ENCODE data around the gene CTIF.

Gene CTIF

DNA sequence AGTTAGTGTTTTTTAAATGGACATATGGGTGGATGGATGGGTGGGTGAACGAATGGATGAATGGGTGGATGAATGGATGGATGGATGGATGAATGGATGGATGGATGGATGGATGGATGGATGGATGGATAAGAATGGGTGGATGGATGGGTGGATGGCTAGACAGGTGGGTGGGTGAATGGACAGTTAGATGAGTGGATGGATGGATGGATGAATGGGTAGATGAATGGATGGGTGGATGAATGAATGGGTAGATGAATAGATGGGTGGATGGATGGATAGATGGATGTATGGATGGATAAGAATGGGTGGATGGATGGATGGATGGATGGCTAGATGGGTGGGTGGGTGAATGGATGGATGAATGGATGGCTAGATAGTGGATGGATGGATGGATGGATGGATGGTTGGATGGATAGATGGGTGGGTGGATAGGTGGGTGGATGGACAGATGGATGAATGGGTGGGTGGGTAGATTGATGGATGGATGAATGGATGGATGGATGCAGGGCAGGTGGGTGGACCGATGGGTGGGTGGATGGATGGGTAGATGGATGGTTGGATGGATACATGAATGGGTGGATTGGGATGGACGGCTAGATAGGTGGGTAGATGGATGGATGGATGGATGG lies 64.0 kb downstream of the CTIF start:
- no peak overlapping the region for H3K27ac ChIP-seq (ENCODE audit: low read depth, low read length)
- H3K27me3 ChIP-seq (ENCODE audit: control insufficient read depth, insufficient read depth, low read length): no peaks in the 10 kb centered on the region
- H3K4me1 ChIP-seq (ENCODE audit: control insufficient read depth, insufficient read depth, low read length): peaks cover 5% of the 10 kb centered on the region; the same call in 1 of the 2 replicates
- no peaks in the 10 kb centered on the region for H3K36me3 ChIP-seq (ENCODE audit: control insufficient read depth, insufficient read depth, low read length)
- H3K4me3 ChIP-seq (ENCODE audit: low read depth, low read length): no peak overlapping the region
- no peaks in the 10 kb centered on the region for H3K9me3 ChIP-seq (ENCODE audit: control insufficient read depth, insufficient read depth, low read length)
- H3K9ac ChIP-seq (ENCODE audit: low read depth, low read length): no peak overlapping the region

- no peak overlapping the region for H3K4me3 ChIP-seq (ENCODE audit: low read depth, low read length)
- H3K36me3 ChIP-seq (ENCODE audit: control insufficient read depth, insufficient read depth, low read length): no peaks in the 10 kb centered on the region
- H3K9ac ChIP-seq (ENCODE audit: low read depth, low read length): no peak overlapping the region
- H3K9me3 ChIP-seq (ENCODE audit: control insufficient read depth, insufficient read depth, low read length): no peaks in the 10 kb centered on the region
- peaks cover 5% of the 10 kb centered on the region; the same call in 1 of the 2 replicates for H3K4me1 ChIP-seq (ENCODE audit: control insufficient read depth, insufficient read depth, low read length)
- no peak overlapping the region for H3K27ac ChIP-seq (ENCODE audit: low read depth, low read length)
- H3K27me3 ChIP-seq (ENCODE audit: control insufficient read depth, insufficient read depth, low read length): no peaks in the 10 kb centered on the region
Measured at GRCh38 chr18:48605408-48605845, 66.6 kb downstream of the CTIF start.

DNA sequence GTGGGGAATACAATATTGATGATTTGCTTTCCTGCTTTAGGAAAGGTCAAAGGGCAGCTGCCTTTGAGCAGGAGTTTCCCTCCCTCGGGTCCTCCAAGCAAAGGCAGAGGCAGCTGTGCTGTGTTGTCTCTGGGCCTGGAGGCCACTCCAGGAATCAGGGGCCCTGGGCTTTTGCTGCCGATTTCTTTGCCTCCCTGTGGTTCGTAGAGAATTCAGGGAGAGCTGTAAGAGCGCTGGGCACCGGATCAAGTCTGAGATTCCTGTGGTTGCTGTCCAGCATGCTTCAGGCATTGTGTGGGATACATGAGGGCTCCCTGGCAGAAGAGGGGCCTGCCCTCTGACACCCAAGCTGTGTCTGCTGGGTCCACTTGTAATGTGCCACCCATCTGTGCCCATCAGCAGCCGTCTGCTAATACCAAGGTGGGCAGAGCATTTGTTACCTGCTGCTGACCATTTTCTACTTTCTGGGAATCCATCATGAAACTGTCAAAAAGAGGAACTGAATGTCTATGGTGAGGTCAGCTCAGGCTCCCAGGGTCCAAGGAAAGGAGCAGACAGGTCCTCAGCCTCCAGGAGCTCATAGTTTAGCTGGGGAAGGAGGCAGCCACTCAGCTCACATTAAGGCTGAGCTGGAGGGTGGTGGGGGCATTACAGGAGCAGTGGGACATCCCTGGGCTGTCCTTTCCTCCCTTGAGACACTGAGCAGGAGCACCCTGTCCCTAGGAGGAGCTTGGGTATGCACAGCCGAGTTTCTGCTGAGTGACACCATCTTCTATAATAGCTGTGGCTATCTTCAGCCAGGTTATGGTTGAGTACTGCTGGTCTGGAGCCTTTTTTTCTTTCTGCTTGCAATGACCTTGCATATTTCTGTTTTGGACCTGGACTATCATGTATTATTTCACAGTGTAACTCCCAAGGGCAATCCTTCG lies 68.5 kb downstream of the CTIF start:
- Histone ChIP-seq H3K27me3 (ENCODE audit: control insufficient read depth, insufficient read depth, low read length) (no peaks in the 10 kb centered on the region), H3K4me3 (ENCODE audit: low read depth, low read length) (no peak overlapping the region), H3K4me1 (ENCODE audit: control insufficient read depth, insufficient read depth, low read length) (peaks cover 5% of the 10 kb centered on the region; the same call in 1 of the 2 replicates), H3K36me3 (ENCODE audit: control insufficient read depth, insufficient read depth, low read length) (no peaks in the 10 kb centered on the region), H3K27ac (ENCODE audit: low read depth, low read length) (no peak overlapping the region), H3K9ac (ENCODE audit: low read depth, low read length) (no peak overlapping the region), H3K9me3 (ENCODE audit: control insufficient read depth, insufficient read depth, low read length) (no peaks in the 10 kb centered on the region)

DNA sequence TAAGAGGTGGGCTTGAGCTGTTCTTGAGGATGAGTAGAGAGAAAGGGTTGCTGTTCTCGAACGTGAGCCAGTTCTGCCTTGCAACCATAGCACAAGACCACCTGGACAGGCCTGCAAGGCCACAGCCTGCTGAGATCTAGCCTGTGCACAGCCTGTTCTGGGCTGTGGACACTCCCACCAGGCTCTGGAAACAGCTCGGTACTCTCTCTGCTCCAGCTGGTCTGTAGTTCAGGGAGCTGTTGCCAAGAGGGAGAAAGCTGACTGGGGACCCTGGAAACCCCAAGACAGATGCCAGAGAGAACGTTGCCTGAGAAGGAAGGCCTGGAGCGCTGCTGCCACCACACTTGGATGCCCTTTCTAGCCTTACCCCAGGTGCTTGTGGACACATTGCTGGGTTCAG lies 69.8 kb downstream of the CTIF start:
- Histone ChIP-seq H3K9me3 (ENCODE audit: control insufficient read depth, insufficient read depth, low read length) (no peaks in the 10 kb centered on the region), H3K4me3 (ENCODE audit: low read depth, low read length) (no peak overlapping the region), H3K36me3 (ENCODE audit: control insufficient read depth, insufficient read depth, low read length) (no peaks in the 10 kb centered on the region), H3K9ac (ENCODE audit: low read depth, low read length) (no peak overlapping the region), H3K27ac (ENCODE audit: low read depth, low read length) (no peak overlapping the region), H3K27me3 (ENCODE audit: control insufficient read depth, insufficient read depth, low read length) (no peaks in the 10 kb centered on the region), H3K4me1 (ENCODE audit: control insufficient read depth, insufficient read depth, low read length) (peaks cover 12% of the 10 kb centered on the region; the same call in 1 of the 2 replicates)

GRCh38 chr18:48609114-48609513 lies 70.3 kb downstream of the CTIF start:
- H3K36me3 ChIP-seq (ENCODE audit: control insufficient read depth, insufficient read depth, low read length): no peaks in the 10 kb centered on the region
- no peak overlapping the region for H3K9ac ChIP-seq (ENCODE audit: low read depth, low read length)
- H3K27me3 ChIP-seq (ENCODE audit: control insufficient read depth, insufficient read depth, low read length): no peaks in the 10 kb centered on the region
- H3K9me3 ChIP-seq (ENCODE audit: control insufficient read depth, insufficient read depth, low read length): no peaks in the 10 kb centered on the region
- no peak overlapping the region for H3K4me3 ChIP-seq (ENCODE audit: low read depth, low read length)
- peaks cover 17% of the 10 kb centered on the region; the same call in 1 of the 2 replicates for H3K4me1 ChIP-seq (ENCODE audit: control insufficient read depth, insufficient read depth, low read length)
- H3K27ac ChIP-seq (ENCODE audit: low read depth, low read length): no peak overlapping the region

- Histone ChIP-seq H3K36me3 (ENCODE audit: control insufficient read depth, insufficient read depth, low read length) (no peaks in the 10 kb centered on the region), H3K4me1 (ENCODE audit: control insufficient read depth, insufficient read depth, low read length) (peaks cover 16% of the 10 kb centered on the region; the same call in 1 of the 2 replicates), H3K9ac (ENCODE audit: low read depth, low read length) (no peak overlapping the region), H3K4me3 (ENCODE audit: low read depth, low read length) (no peak overlapping the region), H3K27me3 (ENCODE audit: control insufficient read depth, insufficient read depth, low read length) (no peaks in the 10 kb centered on the region), H3K9me3 (ENCODE audit: control insufficient read depth, insufficient read depth, low read length) (no peaks in the 10 kb centered on the region), H3K27ac (ENCODE audit: low read depth, low read length) (no peak overlapping the region)
Measured at GRCh38 chr18:48609820-48610815, 71.3 kb downstream of the CTIF start.

- Histone ChIP-seq H3K4me3 (ENCODE audit: low read depth, low read length) (no peak overlapping the region), H3K27ac (ENCODE audit: low read depth, low read length) (no peak overlapping the region), H3K27me3 (ENCODE audit: control insufficient read depth, insufficient read depth, low read length) (no peaks in the 10 kb centered on the region), H3K9me3 (ENCODE audit: control insufficient read depth, insufficient read depth, low read length) (no peaks in the 10 kb centered on the region), H3K9ac (ENCODE audit: low read depth, low read length) (no peak overlapping the region), H3K4me1 (ENCODE audit: control insufficient read depth, insufficient read depth, low read length) (peaks cover 13% of the 10 kb centered on the region; the same call in 1 of the 2 replicates), H3K36me3 (ENCODE audit: control insufficient read depth, insufficient read depth, low read length) (no peaks in the 10 kb centered on the region)
Measured at GRCh38 chr18:48611203-48611602, 72.4 kb downstream of the CTIF start.

- Histone ChIP-seq H3K9me3 (ENCODE audit: control insufficient read depth, insufficient read depth, low read length) (no peaks in the 10 kb centered on the region), H3K36me3 (ENCODE audit: control insufficient read depth, insufficient read depth, low read length) (no peaks in the 10 kb centered on the region), H3K4me3 (ENCODE audit: low read depth, low read length) (no peak overlapping the region), H3K4me1 (ENCODE audit: control insufficient read depth, insufficient read depth, low read length) (peaks cover 13% of the 10 kb centered on the region; the same call in 1 of the 2 replicates), H3K27ac (ENCODE audit: low read depth, low read length) (no peak overlapping the region), H3K9ac (ENCODE audit: low read depth, low read length) (no peak overlapping the region), H3K27me3 (ENCODE audit: control insufficient read depth, insufficient read depth, low read length) (no peaks in the 10 kb centered on the region)
Measured at GRCh38 chr18:48611785-48612480, 73.1 kb downstream of the CTIF start.

DNA sequence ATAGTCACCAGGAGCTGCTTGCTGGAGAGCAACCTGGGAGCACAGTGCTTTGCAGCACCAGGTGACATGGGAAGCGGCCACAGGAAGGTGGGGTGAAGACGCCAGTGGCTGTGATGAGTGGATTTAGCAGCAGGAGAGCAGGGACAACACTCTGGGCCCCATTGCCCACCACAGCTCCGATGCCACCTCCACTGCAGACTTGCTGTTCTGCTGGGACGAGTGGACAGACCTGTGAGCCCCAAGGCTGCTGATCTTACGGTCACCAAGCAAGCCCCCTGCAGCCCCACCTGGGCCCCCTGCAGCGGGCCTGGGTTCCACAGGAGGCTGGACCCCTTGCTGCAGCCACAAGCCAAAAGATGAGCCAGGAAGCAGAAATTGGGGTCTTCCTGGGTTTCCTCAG lies 73.7 kb downstream of the CTIF start:
- no peaks in the 10 kb centered on the region for H3K36me3 ChIP-seq (ENCODE audit: control insufficient read depth, insufficient read depth, low read length)
- H3K27ac ChIP-seq (ENCODE audit: low read depth, low read length): no peak overlapping the region
- no peak overlapping the region for H3K9ac ChIP-seq (ENCODE audit: low read depth, low read length)
- no peak overlapping the region for H3K4me3 ChIP-seq (ENCODE audit: low read depth, low read length)
- H3K4me1 ChIP-seq (ENCODE audit: control insufficient read depth, insufficient read depth, low read length): peaks cover 13% of the 10 kb centered on the region; the same call in 1 of the 2 replicates
- H3K9me3 ChIP-seq (ENCODE audit: control insufficient read depth, insufficient read depth, low read length): no peaks in the 10 kb centered on the region
- H3K27me3 ChIP-seq (ENCODE audit: control insufficient read depth, insufficient read depth, low read length): no peaks in the 10 kb centered on the region

DNA sequence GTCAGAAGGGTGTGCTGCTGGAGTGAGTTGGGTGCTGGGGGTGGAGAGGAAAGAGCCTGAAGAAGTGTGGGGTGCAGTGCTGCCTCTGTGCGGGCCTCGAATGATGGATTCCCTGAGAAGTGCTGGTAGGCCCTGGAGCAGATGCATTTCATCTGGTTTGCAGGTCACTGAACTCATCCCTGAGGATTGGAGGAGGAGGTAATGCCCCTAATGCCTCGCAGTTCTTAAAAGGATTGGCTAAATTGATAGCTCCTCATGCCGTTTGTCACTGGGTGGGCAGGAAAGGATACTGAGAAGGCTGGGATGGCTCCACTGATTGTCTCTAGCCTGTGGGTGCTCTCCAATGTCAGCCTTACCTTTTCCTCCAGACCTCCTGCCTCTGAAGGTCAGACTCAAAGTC lies 74.1 kb downstream of the CTIF start:
- Histone ChIP-seq H3K4me3 (ENCODE audit: low read depth, low read length) (no peak overlapping the region), H3K9ac (ENCODE audit: low read depth, low read length) (no peak overlapping the region), H3K27me3 (ENCODE audit: control insufficient read depth, insufficient read depth, low read length) (no peaks in the 10 kb centered on the region), H3K36me3 (ENCODE audit: control insufficient read depth, insufficient read depth, low read length) (no peaks in the 10 kb centered on the region), H3K27ac (ENCODE audit: low read depth, low read length) (no peak overlapping the region), H3K4me1 (ENCODE audit: control insufficient read depth, insufficient read depth, low read length) (peaks cover 15% of the 10 kb centered on the region; the same call in 1 of the 2 replicates), H3K9me3 (ENCODE audit: control insufficient read depth, insufficient read depth, low read length) (no peaks in the 10 kb centered on the region)
